HG03378 (cell line): ENCODE results near the gene GRIPAP1.

Experiments used
- ATAC-seq: cut with Tn5 transposase; IDR thresholded peaks from one replicate; pipeline ENCODE4 v1.9.1; 2021; ENCODE audit warnings: mild to moderate bottlenecking, moderate library complexity; ENCODE audit not compliant: unreplicated experiment

The GRIPAP1 gene

GRCh38 chrX:49002091-49002935 lies at the start of gene GRIPAP1:
GRIPAP1 (minus strand) TSS chrX:49002264; CDS start chrX:49002229, 35 bp downstream.
- peak; percentile 83 for ATAC-seq

DNA sequence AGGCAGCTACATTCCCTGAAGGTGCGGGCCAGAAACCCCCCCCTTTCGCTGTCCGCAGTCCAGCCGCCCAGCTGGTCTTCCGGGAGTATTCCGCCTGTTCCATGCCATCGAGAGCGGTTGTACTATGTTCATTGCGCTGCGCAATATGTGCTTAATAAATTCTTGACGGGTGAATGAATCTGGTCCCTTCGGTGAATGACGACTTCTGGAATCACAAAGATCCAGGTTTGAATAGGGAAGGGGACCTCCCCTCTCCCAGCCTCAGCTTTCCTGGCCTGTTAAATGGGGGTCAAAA lies 41.9 kb upstream of the GRIPAP1 start:
- no peak for ATAC-seq

DNA sequence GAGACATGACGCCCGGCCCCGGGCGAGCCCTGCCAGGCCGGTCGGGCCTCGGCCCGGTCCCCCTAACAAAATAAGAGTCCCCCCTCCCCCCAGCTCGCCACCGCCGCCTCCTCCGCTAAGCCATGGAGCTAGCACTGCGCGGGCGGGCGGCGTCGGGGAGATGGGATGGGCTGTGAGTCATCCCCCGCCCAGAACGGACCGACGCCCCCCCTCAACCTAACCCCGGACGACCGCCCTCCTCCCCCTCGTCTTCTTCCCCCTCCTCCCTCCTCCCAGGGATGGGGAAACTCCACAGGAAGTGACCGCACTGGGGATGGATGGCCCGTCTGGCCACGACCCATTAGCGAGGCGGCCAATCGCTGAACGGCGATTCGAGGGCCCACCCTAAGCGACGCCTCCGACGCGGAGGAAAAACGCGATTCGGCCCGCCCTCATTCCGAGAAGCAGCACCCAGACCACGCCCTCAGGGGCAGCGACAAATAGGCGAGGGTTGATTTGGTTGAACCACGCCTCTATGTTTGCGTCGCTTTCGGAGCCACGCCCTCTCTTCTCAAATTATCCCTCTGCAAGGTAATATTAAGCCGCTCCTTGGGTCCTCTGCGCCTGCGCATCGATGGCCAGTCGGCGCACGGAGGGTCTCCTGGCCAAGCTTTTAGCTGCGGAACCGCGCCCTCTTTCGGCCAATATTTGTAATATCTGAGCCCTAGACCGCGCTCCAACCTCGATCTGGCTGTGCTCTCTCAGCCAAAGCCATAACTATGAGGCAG lies 41.3 kb upstream of the GRIPAP1 start, which contains the start of gene TFE3:
TFE3 (minus strand) TSS at position 138 of the 767 bp plus-strand sequence; CDS start at position 7, 131 bp downstream.
- peak; percentile 88 for ATAC-seq

DNA sequence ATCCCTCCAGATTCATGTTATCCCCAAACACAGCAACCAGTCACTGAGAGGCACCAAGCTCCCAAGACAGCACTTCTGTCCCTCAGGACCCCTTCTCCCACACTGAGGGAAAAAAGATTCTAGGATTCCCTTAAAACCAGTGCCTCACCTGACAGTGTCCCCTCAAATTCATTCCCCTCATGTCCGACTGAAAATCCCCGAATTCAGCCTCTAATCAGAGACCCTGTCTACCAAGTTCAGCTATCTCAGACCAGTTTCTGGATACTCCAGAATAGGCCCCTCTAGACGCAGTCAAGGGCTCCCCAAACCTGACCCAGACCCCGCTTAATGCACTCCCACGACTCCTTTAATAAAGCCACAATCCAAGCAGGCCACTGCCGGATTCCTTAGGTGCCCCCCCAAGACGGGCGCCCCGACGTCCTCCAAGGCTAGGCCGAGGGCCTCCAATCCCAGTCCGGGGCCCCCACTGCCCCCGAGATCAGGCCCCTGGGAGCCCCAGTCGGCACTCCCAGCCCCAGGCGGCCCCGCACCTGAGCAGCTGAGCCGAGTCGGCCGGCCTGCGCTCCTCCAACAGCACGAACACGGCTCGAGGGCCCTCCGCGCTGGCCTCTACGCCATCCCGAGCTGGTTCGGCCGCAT lies 40.6 kb upstream of the GRIPAP1 start:
- no peak for ATAC-seq

GRCh38 chrX:49041744-49042580 lies 39.9 kb upstream of the GRIPAP1 start:
- no peak for ATAC-seq

GRCh38 chrX:49040376-49040955 lies 38.4 kb upstream of the GRIPAP1 start:
- no peak for ATAC-seq

- no peak for ATAC-seq
Observed at GRCh38 chrX:49039598-49040375, 37.7 kb upstream of the GRIPAP1 start.

DNA sequence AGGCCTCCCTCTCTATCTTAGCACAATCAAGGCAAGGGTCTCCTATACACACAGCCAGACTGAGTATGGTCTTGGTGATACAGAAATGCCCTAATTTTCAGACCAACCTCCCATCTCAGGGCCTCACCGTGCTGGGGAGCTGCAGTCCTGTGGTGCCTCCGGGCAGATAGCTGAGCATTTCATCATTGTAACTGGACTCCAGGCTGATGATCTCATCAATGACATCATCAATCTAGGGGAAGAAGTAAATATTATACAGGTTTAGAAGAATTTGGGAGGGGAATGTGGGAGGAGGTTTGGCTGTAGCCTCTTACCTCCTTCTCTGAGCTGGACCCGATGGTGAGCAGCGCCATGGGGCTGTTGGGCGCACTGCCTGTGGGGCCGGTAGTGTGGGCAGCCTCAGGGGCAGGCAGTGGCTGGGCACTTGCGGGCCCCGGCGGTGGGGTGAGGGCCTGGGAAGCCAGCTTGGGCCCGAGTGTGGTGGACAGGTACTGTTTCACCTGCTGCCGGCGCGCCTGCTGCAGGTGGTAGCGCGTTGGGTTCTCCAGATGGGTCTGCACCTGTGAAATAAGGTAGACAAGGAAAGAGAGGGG lies 35.9 kb upstream of the GRIPAP1 start:
- no peak for ATAC-seq

GRCh38 chrX:49030283-49030682 lies 28.2 kb upstream of the GRIPAP1 start:
- no peak for ATAC-seq

- ATAC-seq, result no peak
Observed at GRCh38 chrX:49029876-49030275, 27.8 kb upstream of the GRIPAP1 start.

DNA sequence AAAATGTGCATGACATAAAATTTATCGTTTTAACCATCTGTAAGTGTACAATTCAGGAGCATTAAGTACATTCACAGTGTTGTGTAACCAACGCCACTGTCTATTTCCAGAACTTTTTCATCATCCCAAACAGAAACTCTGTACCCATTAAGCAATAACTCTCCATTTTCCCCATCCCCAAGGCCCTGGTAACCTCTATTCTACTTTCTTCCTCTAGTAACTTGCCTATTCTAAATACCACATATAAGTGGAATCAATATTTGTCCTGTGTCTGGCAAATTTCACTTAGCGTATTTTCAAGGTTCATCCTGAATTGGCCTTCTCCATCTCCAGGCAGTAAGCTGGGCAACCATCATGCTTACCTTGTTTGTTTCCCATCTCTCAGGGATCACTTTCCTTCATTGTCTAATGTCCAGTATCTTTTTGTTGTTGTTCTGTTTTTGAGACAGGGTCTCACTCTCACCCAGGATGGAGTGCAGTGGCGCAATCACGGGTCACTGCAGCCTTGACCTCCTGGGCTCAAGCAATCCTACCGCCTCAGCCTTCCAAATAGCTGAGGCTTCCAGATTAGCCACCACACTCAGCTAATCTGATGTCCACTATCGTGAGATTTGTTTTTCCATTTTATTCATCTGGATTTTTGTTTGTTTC lies 17.7 kb upstream of the GRIPAP1 start:
- no peak for ATAC-seq

DNA sequence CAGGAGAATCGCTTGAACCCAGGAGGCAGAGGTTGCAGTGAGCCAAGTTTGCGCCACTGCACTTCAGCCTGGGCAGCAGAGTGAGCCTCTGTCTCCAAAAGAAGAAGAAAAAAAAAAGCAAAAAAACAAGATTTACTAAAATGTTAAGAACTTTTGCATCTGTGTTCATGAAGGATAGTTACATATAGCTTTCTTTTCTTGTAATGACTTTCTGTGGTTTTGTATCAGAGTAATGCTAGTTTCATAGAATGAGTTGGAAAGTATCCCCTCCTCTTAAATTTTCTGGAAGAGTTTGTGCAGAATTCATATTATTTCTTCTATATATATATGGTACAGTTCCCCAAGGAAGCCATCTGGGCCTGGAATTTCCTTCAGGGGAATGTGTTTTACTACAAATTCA lies 17.0 kb upstream of the GRIPAP1 start:
- no peak for ATAC-seq

DNA sequence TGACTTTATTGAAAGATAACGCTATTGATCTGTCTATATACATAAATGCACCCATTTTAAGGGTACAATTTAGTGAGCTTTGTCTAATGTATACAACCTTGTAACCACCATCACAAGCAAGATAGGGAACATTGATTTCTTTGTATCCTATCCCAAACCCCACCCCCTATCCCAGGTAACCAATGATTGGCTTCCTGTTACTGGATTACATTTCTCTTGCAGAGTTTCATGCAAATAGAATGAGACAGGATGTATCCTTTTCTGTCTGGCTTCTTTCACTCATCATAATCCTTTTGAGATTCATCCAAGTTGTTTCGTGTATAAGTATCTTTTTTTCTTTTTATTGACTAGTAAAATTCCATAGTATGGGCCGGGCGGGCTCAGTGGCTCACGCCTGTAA lies 1.6 kb upstream of the GRIPAP1 start:
- ATAC-seq, result no peak

DNA sequence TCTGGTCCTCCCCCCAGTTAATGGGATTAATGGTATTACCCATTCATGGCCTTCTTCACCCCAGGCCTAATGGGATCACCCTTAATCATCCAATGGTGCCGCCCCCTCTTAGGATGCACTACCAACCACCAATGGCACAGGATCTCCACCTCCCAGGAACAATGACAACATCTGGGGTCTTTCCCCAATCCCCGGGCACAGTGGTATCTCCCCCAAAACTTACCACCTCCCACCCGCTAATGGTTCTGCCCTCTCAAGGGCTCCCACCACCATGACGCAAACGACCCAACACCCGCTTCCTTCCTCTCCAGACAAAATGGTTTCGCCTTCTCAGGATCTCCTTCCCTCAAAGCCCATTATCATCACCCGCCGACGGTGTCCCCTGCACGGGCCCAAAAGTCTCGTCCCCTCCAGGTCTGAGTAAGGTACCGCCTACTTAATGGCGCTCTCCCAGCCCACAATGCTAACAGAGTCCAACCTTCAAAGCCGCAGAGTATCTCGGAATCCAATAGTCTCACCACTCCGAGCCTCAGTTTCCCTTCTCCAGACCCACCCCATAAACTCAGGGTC lies 458 bp downstream of the GRIPAP1 start:
- peak; percentile 6 for ATAC-seq

DNA sequence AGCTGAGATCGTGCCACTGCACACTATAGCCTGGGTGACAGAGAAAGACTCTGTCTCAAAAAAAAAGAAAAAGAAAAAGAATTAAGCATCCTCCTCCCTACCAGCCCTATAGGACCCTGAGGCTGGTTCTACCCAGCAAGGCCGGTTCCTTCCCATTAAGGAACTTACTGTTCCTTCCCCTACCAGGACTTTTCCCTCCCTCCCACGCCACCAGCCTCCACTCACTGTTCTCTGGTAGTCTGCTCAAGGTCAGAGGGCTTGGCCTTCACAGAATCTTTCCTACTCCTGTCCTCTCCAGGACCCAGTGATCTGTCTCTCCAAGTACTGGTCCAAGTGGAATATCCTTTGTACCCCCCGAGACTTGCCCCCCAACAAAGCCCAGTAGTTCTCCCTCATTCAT lies 1.4 kb downstream of the GRIPAP1 start:
- ATAC-seq, result no peak

- ATAC-seq, result no peak
Observed at GRCh38 chrX:48999030-48999429, 3.0 kb downstream of the GRIPAP1 start.

- no peak for ATAC-seq
Observed at GRCh38 chrX:48998391-48998790, 3.7 kb downstream of the GRIPAP1 start.

GRCh38 chrX:48997865-48998264 lies 4.2 kb downstream of the GRIPAP1 start:
- ATAC-seq, result no peak
